A549 (cell line): Measurements from ENCODE around the gene GRIN3A. TPM values are rescaled to one million over a fixed set of nuclear protein-coding genes. Genes with fewer than 3 reads are reported as not detected.

Source experiments
- ATAC-seq, 2 experiments: fragments of 200-7000 bp in 1 of 2; fragments of >200 bp in 1 of 2; cut with Nextera tagmentation in 1 of 2; cut with Tn5 transposase in 1 of 2; 3 replicates each; pipeline versions ENCODE4 v1.8.0 to v1.9.1; 2018 to 2020; ENCODE audit warnings: mild to moderate bottlenecking in 1 of 2, moderate library complexity in 1 of 2
- CTCF ChIA-PET: fragments of 300-600 bp; sonication (Branson Sonifier 250); formaldehyde crosslinking; extraction: SDS; loops from one replicate; lab custom pipeline; 2021; ENCODE audit warnings: antibody characterized with exemption, inconsistent platforms; lab: Yijun Ruan, JAX
- POLR2A ChIA-PET: fragments of 350-600 bp; formaldehyde crosslinking; extraction: SDS; loops from one replicate; lab custom pipeline; 2021; ENCODE audit warnings: antibody characterized with exemption, inconsistent platforms; lab: Yijun Ruan, JAX
- DNase-seq, 2 experiments: peaks; one replicate each; pipeline versions ENCODE4 v3.0.0 to v3.0.0-alpha.2; 2011 to 2016; ENCODE audit warnings: low read depth in 1 of 2, low spot score in 1 of 2
- FAIRE-seq: peaks from 2 replicates; lab custom pipeline; 2011; peaks lifted over from hg19 to GRCh38; lab: Jason Lieb, UNC
- H3K27ac ChIP-seq, 2 experiments: fragments of >200 bp; sonication (Bioruptor Twin); formaldehyde crosslinking; 3 replicates each; pipeline ENCODE4 v1.5.1; 2016 to 2017
- H3K4me1 ChIP-seq: fragments of >200 bp; sonication (Bioruptor Twin); formaldehyde crosslinking; 3 replicates; pipeline ENCODE4 v1.6.1; 2016
- H3K4me2 ChIP-seq: fragments of >200 bp; sonication (Bioruptor Twin); formaldehyde crosslinking; 3 replicates; pipeline ENCODE4 v1.6.1; 2016
- H3K4me3 ChIP-seq: fragments of >200 bp; sonication (Bioruptor Twin); formaldehyde crosslinking; 3 replicates; pipeline ENCODE4 v1.5.1; 2016
- H3K9me3 ChIP-seq: fragments of >200 bp; sonication (Bioruptor Twin); formaldehyde crosslinking; 3 replicates; pipeline ENCODE4 v1.6.1; 2016
- CTCF ChIP-seq: fragments of >200 bp; sonication (Bioruptor Twin); formaldehyde crosslinking; IDR thresholded peaks from 3 replicates; pipeline ENCODE4 v1.5.1; 2016
- EHF ChIP-seq: fragments of 250-450 bp; sonication (Bioruptor Pico); IDR thresholded peaks from 2 replicates; pipeline ENCODE4 v1.5.0; 2020; ENCODE audit warnings: mild to moderate bottlenecking
- FOSB ChIP-seq: fragments of 250-450 bp; sonication (Bioruptor Pico); IDR thresholded peaks from 2 replicates; pipeline ENCODE4 v1.5.0; 2020; ENCODE audit warnings: mild to moderate bottlenecking, moderate library complexity
- FOSL2 ChIP-seq, 2 experiments: fragments of 450-650 bp in 1 of 2; fragments of >200 bp in 1 of 2; sonication (Bioruptor Twin) in 1 of 2; formaldehyde crosslinking; IDR thresholded peaks; 2 replicates each; pipeline versions ENCODE4 v1.5.0 to v1.6.1; 2016 to 2020; ENCODE audit warnings: mild to moderate bottlenecking in 1 of 2, moderate library complexity in 1 of 2
- FOXS1 ChIP-seq: fragments of 250-450 bp; sonication (Bioruptor Pico); IDR thresholded peaks from 2 replicates; pipeline ENCODE4 v1.5.0; 2020; ENCODE audit warnings: mild to moderate bottlenecking, moderate library complexity
- GATA3 ChIP-seq: IDR thresholded peaks from 2 replicates; pipeline ENCODE4 v1.6.1; 2012; ENCODE audit warnings: borderline replicate concordance
- HOXA7 ChIP-seq: fragments of 250-450 bp; sonication (Bioruptor Pico); IDR thresholded peaks from 2 replicates; pipeline ENCODE4 v1.5.0; 2020; ENCODE audit warnings: mild to moderate bottlenecking, moderate library complexity
- HOXB13 ChIP-seq: fragments of 250-450 bp; sonication (Bioruptor Pico); IDR thresholded peaks from 2 replicates; pipeline ENCODE4 v1.5.0; 2020; ENCODE audit warnings: low read depth, mild to moderate bottlenecking, moderate library complexity
- HOXB5 ChIP-seq: fragments of 250-450 bp; sonication (Bioruptor Pico); IDR thresholded peaks from 2 replicates; pipeline ENCODE4 v1.5.0; 2020; ENCODE audit warnings: mild to moderate bottlenecking, moderate library complexity
- KDM5A ChIP-seq: fragments of 200-600 bp; sonication (generic); IDR thresholded peaks from 2 replicates; pipeline ENCODE4 v1.6.1; 2016; ENCODE audit warnings: antibody characterized with exemption, mild to moderate bottlenecking
- MYC ChIP-seq: IDR thresholded peaks from 2 replicates; pipeline ENCODE4 v1.6.1; 2012; ENCODE audit warnings: mild to moderate bottlenecking, inconsistent platforms, low read length, improper control_type of control experiment, borderline replicate concordance
- NPAS2 ChIP-seq: fragments of 250-450 bp; sonication (Bioruptor Pico); IDR thresholded peaks from 2 replicates; pipeline ENCODE4 v1.8.0; 2022; ENCODE audit warnings: mild to moderate bottlenecking, moderate library complexity, borderline replicate concordance
- NR3C1 ChIP-seq: fragments of >200 bp; sonication (Bioruptor Twin); formaldehyde crosslinking; IDR thresholded peaks from 3 replicates; pipeline ENCODE4 v1.6.1; 2017
- POLR2A ChIP-seq: IDR thresholded peaks from 2 replicates; pipeline ENCODE4 v1.6.1; 2012; ENCODE audit warnings: mild to moderate bottlenecking, low read length
- POLR2AphosphoS2 ChIP-seq: conservative IDR thresholded peaks from 2 replicates; pipeline ENCODE4 v1.6.1; 2012; ENCODE audit warnings: low read length, improper control_type of control experiment, inconsistent platforms
- RARB ChIP-seq: fragments of 250-450 bp; sonication (Bioruptor Pico); IDR thresholded peaks from 2 replicates; pipeline ENCODE4 v1.8.0; 2021; ENCODE audit warnings: mild to moderate bottlenecking, moderate library complexity
- RCOR1 ChIP-seq: fragments of 150-350 bp; IDR thresholded peaks from 2 replicates; pipeline ENCODE4 v1.6.1; 2014; ENCODE audit warnings: antibody characterized with exemption, low read length, low read depth
- REST ChIP-seq: fragments of 200-600 bp; sonication (generic); IDR thresholded peaks from 2 replicates; pipeline ENCODE4 v1.6.1; 2016; ENCODE audit warnings: antibody characterized with exemption, mild to moderate bottlenecking, moderate library complexity
- ZC3H11A ChIP-seq: fragments of 450-650 bp; IDR thresholded peaks from 2 replicates; pipeline ENCODE4 v1.6.1; 2014; ENCODE audit warnings: antibody characterized with exemption, mild to moderate bottlenecking
- WGBS: methylation state at CpG from one replicate; pipeline ENCODE4 v1.1.6; 2017; ENCODE audit errors: missing lambda C conversion rate; 5-methylcytosine and 5-hydroxymethylcytosine counted together
- polyA plus RNA-seq, 4 experiments: library from polyadenylated mRNA; depleted of rRNA in 3 of 4; stranded (reverse); fragments of >200 nt; fragmentation: RNase III in 1 of 4; extraction: RNeasy Plus Mini Kit Qiagen cat#74134 plus additional on column Dnase treatment in 1 of 4; gene quantifications; 2 replicates in 3 of 4; 3 replicates in 1 of 4; pipeline ENCODE4 v1.2.3, GENCODE V29; 2011 to 2017
- TF ChIP-seq, protein P1 (sequence below): IDR thresholded peaks from 2 replicates; pipeline ENCODE4 v1.6.1; 2012
- TF ChIP-seq, protein P2 (sequence below): fragments of 450-650 bp; IDR thresholded peaks from 2 replicates; pipeline ENCODE4 v1.6.1; 2014; ENCODE audit warnings: antibody characterized with exemption
- TF ChIP-seq, protein P3 (sequence below): IDR thresholded peaks from 2 replicates; pipeline ENCODE4 v1.6.1; 2012

Gene GRIN3A
- polyA plus RNA-seq, 2 of the 4 experiments (the other 2 are of a cell fraction) = not detected

- TF ChIP-seq REST = no peak
- no peak for TF ChIP-seq POLR2A
- no peak for TF ChIP-seq KDM5A
- no peak for TF ChIP-seq HOXB5 (CRISPR knock-in tag)
- TF ChIP-seq RARB (CRISPR knock-in tag) = no peak
Measured at GRCh38 chr9:101632611-101633010, 105.8 kb downstream of the GRIN3A start (continued).

DNA sequence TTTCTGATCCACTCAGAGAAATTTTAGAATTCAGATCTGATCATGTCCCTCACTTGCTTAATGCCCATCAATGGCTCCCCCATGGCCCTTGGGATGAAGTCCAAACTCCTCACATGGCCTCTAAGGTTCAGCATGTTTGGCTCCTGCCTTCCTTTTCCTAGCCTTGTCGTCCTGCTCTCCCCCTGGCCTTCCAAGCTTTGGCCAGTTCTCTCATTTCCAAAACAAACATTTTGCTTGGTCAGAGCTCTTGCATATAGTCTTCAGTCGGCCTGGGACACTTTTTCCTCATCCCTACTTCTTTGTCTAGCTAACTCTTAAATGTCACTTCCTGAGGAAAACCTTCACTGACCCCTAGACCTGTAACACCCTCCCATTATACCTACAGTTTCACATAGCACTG, 106.6 kb downstream of the GRIN3A start:
- H3K4me1 ChIP-seq = no peaks in the 10 kb centered on the region
- no peak overlapping the region for H3K4me3 ChIP-seq
- H3K4me2 ChIP-seq = no peak overlapping the region
- ATAC-seq (no peak), FAIRE-seq (no peak), DNase-seq (no peak)
- H3K9me3 ChIP-seq = no peaks in the 10 kb centered on the region
- no peak for TF ChIP-seq MYC
- TF ChIP-seq, protein P1, sequence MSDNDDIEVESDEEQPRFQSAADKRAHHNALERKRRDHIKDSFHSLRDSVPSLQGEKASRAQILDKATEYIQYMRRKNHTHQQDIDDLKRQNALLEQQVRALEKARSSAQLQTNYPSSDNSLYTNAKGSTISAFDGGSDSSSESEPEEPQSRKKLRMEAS = no peak
- no peak for TF ChIP-seq NPAS2 (CRISPR knock-in tag)
- TF ChIP-seq POLR2AphosphoS2 = no peak
- TF ChIP-seq CTCF = no peak
- TF ChIP-seq ZC3H11A = no peak
- TF ChIP-seq REST = no peak
- TF ChIP-seq FOSB = no peak
- TF ChIP-seq HOXA7 (CRISPR knock-in tag) = no peak
- TF ChIP-seq, protein P2, sequence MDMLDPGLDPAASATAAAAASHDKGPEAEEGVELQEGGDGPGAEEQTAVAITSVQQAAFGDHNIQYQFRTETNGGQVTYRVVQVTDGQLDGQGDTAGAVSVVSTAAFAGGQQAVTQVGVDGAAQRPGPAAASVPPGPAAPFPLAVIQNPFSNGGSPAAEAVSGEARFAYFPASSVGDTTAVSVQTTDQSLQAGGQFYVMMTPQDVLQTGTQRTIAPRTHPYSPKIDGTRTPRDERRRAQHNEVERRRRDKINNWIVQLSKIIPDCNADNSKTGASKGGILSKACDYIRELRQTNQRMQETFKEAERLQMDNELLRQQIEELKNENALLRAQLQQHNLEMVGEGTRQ = no peak
- TF ChIP-seq RCOR1 = no peak
- no peak for TF ChIP-seq GATA3
- TF ChIP-seq EHF (CRISPR knock-in tag) = no peak
- TF ChIP-seq, protein P3, sequence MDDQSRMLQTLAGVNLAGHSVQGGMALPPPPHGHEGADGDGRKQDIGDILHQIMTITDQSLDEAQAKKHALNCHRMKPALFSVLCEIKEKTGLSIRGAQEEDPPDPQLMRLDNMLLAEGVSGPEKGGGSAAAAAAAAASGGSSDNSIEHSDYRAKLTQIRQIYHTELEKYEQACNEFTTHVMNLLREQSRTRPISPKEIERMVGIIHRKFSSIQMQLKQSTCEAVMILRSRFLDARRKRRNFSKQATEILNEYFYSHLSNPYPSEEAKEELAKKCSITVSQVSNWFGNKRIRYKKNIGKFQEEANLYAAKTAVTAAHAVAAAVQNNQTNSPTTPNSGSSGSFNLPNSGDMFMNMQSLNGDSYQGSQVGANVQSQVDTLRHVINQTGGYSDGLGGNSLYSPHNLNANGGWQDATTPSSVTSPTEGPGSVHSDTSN = no peak
- TF ChIP-seq FOSL2 (IDR thresholded peaks at IDR 0.05) = no peak
- TF ChIP-seq FOSL2 (CRISPR knock-in tag; IDR thresholded peaks at IDR 0.05) = no peak
- no peak for TF ChIP-seq NR3C1
- TF ChIP-seq POLR2A = no peak
- TF ChIP-seq HOXB13 = no peak
- no peak for TF ChIP-seq FOXS1 (CRISPR knock-in tag)
- 0% methylated on average over 2 of the region's 2 CpGs for WGBS
- no peak overlapping the region for H3K27ac ChIP-seq
- ChIA-PET CTCF (interaction anchor here (1.6 kb wide), 1 partner anchor 31 kb away, joined by 4 read pairs; no protein-coding TSS in a partner anchor), POLR2A (no interaction called here)
